Endothelial cell (in vitro differentiated cells): ENCODE data around the gene SELENOO. TPM values are rescaled to one million over a fixed set of nuclear protein-coding genes. Genes with fewer than 3 reads are reported as not detected.

ENCODE experiments used
- DNase-seq: peaks from one replicate; pipeline ENCODE4 v3.0.0; 2021; ENCODE audit warnings: low spot score
- H3K27ac Mint-ChIP-seq: one replicate; pipeline ENCODE4 v1.8.0; 2021; ENCODE audit warnings: mixed read lengths, inconsistent platforms; ENCODE audit not compliant: unreplicated experiment
- H3K27me3 Mint-ChIP-seq: one replicate; pipeline ENCODE4 v1.8.0; 2021; ENCODE audit warnings: mild to moderate bottlenecking, moderate library complexity, mixed read lengths, inconsistent platforms; ENCODE audit not compliant: unreplicated experiment
- H3K36me3 Mint-ChIP-seq: one replicate; pipeline ENCODE4 v1.8.0; 2021; ENCODE audit warnings: mild to moderate bottlenecking, low read depth, mixed read lengths, inconsistent platforms; ENCODE audit not compliant: unreplicated experiment
- H3K4me1 Mint-ChIP-seq: one replicate; pipeline ENCODE4 v1.8.0; 2021; ENCODE audit warnings: mild to moderate bottlenecking, mixed read lengths, inconsistent platforms; ENCODE audit not compliant: unreplicated experiment
- H3K4me3 Mint-ChIP-seq: one replicate; pipeline ENCODE4 v1.8.0; 2021; ENCODE audit warnings: mild to moderate bottlenecking, mixed read lengths, inconsistent platforms; ENCODE audit not compliant: unreplicated experiment
- H3K9me3 Mint-ChIP-seq: one replicate; pipeline ENCODE4 v1.8.0; 2021; ENCODE audit warnings: mixed read lengths, inconsistent platforms; ENCODE audit not compliant: unreplicated experiment
- CTCF ChIP-seq: fragments of 200-600 bp; sonication (generic); IDR thresholded peaks from one replicate; pipeline ENCODE4 v1.5.0; 2021; ENCODE audit warnings: antibody characterized with exemption; ENCODE audit not compliant: unreplicated experiment
- total RNA-seq: library from RNA; stranded (reverse); fragmentation: NEBNext Ultra II Directional; extraction: Animal tissue kit (Norgen Biotek cat#: 25700); gene quantifications from one replicate; pipeline ENCODE4 v1.2.1, GENCODE V29; 2021; ENCODE audit not compliant: unreplicated experiment

SELENOO gene
- total RNA-seq, 1 donor from 2014 or later: 18.7 TPM

DNA sequence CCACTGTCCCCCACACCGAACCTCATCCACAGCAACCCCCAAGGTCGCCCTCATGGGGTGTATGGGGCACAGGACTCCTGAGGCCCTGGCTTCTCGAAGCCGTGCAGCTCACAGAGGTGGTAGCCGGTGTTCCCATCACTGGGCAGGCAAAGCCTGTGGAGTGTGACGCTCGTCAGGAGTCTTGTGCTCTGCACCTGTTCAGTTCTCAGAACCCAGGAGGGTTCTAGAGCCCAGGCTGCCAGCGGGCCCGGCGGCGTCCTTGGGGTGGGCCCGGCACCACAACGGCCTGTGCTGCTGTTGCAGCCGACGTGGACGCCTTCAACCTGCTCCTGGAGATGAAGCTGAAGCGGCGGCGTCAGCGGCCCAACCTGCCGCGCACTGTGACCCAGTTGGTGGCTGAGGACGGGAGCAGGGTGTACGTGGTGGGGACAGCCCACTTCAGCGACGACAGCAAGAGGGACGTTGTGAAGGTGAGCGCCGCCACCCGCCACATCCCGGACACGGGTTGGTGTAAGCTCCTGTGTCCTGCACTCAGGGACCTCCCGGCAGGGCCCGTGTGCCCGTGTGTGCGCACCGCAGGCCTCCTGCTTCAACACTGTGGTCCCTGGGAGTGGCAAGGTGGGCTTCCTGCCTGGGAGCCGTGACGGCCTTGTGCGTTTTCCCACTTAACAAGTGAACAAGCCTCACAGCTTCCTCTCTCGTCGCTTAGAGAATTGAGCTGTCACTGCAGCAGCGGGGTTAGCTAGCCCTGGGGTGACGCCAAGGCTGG lies 6.6 kb upstream of the SELENOO start:
- no peak for DNase-seq
- no peak overlapping the region for H3K4me3 Mint-ChIP-seq
- no peaks in the 10 kb centered on the region for H3K9me3 Mint-ChIP-seq
- TF ChIP-seq CTCF: no peak
- H3K27me3 Mint-ChIP-seq: peaks cover 8% of the 10 kb centered on the region
- peaks cover 3% of the 10 kb centered on the region for H3K36me3 Mint-ChIP-seq
- H3K4me1 Mint-ChIP-seq: no peaks in the 10 kb centered on the region
- no peak overlapping the region for H3K27ac Mint-ChIP-seq

- Mint-ChIP-seq H3K27ac (no peak overlapping the region), H3K9me3 (no peaks in the 10 kb centered on the region), H3K27me3 (peaks cover 8% of the 10 kb centered on the region), H3K4me3 (no peak overlapping the region), H3K36me3 (peaks cover 3% of the 10 kb centered on the region), H3K4me1 (no peaks in the 10 kb centered on the region)
- no peak for TF ChIP-seq CTCF
- no peak for DNase-seq
These were observed 4.6 kb upstream of the SELENOO start for GRCh38 chr22:50196256-50196655.

DNA sequence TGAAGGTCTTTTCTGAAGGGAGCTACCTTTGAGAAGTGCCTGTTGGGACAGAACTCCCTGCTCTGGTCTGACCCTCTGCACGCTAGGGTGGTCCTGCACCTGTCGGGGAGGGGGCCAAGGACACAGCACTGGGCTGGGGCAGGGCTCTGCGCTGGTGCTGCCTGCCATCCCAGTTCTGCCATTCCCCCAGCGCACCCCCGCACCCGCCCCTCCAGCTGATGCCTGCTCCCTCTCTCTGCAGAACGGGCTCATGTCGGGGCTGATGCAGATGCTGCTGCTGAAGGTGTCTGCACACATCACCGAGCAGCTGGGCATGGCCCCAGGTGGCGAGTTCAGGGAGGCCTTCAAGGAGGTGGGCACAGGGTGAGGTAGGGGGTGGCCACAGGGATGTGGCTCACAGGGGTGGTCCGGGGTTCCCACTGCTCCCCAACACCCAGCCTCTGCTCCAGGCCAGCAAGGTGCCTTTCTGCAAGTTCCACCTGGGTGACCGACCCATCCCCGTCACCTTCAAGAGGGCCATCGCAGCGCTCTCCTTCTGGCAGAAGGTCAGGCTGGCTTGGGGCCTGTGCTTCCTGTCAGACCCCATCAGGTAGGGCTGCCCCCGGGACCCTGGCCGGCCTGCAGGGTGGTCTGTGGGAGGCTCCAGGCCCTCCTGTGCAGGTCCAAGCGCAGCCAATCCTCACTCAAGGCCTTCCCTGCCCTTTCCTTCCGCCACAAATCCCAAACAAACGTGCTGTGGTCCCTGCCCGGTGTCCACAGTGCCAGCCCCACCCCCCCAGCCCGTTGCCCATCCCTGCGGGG lies 3.6 kb upstream of the SELENOO start:
- TF ChIP-seq CTCF: no peak
- H3K36me3 Mint-ChIP-seq: no peaks in the 10 kb centered on the region
- H3K4me1 Mint-ChIP-seq: peaks cover 4% of the 10 kb centered on the region
- H3K9me3 Mint-ChIP-seq: no peaks in the 10 kb centered on the region
- DNase-seq: no peak
- H3K27me3 Mint-ChIP-seq: peaks cover 4% of the 10 kb centered on the region
- H3K4me3 Mint-ChIP-seq: no peak overlapping the region
- H3K27ac Mint-ChIP-seq: no peak overlapping the region

DNA sequence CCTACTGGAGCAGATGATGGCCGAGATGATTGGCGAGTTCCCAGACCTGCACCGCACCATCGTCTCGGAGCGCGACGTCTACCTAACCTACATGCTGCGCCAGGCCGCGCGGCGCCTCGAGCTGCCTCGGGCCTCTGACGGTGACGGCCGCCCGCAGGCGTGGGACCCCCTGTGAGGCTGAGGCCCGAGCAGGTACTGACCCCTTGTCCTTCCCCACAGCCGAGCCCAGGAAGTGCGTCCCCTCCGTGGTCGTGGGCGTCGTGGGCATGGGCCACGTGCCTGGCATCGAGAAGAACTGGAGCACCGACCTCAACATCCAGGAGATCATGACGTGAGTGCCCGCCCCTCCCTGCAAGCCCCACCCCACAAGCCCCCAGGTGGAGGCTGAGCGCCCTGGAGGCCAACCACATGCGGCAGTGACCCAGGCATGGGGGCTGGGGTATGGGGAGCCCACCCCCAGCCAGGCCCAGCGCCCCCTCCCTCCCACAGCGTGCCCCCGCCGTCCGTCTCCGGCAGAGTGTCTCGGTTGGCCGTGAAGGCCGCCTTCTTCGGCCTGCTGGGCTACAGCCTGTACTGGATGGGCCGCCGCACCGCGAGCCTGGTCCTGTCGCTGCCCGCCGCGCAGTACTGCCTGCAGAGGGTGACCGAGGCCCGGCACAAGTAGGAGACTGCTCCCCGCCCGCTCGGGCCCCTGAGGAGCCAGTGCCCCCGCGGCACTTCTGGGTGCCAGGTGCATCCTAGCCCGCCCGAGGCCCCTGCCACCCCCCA lies 2.8 kb upstream of the SELENOO start:
- Mint-ChIP-seq H3K27me3 (peaks cover 7% of the 10 kb centered on the region), H3K27ac (no peak overlapping the region), H3K4me3 (no peak overlapping the region), H3K4me1 (peaks cover 6% of the 10 kb centered on the region), H3K9me3 (no peaks in the 10 kb centered on the region), H3K36me3 (no peaks in the 10 kb centered on the region)
- TF ChIP-seq CTCF: no peak
- DNase-seq: no peak
